Measurements from ENCODE around the gene SCEL.

SCEL gene

GRCh38 chr13:77521595-77522367, 13.7 kb upstream of the SCEL start:
- no peak for DNase-seq (ENCODE audit: low read depth)

DNA sequence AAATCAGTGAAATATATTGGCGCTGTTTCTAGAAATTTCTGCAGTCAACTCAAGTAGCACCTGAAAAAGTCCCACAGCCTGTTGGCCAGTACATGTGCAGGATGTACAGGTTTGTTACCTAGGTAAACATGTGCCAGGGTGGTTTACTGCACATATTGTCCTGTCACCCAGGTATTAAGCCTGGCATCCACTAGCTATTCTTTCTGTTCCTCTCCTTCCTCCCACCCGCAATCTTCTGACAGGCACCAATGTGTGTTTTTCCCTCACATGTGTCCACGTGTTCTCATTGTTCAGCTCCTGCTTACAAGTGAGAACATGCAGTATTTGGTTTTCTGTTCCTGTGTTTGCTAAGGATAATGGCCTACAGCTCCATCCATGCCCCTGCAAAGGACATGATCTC, 13.1 kb upstream of the SCEL start:
- DNase-seq (ENCODE audit: low read depth) = no peak

DNA sequence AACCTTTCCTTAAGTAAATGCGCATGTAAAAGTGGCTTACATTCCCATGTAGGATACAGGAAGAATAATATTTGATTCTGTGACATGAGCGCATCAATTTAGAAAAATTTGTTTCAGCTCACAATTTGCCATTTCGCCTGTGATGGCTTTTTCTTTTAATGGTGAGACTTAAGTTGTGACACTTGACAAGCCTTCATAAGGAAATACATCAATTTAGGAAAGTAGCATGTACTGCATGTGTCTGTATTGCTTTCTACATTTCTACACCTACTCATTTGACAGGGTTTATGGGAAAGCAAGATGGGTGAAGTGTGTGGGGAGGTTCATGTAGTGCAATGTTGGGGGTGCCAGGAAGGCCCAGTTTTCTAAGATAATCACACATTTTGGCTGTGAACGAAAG, 12.1 kb upstream of the SCEL start:
- DNase-seq (ENCODE audit: low read depth) = no peak

DNA sequence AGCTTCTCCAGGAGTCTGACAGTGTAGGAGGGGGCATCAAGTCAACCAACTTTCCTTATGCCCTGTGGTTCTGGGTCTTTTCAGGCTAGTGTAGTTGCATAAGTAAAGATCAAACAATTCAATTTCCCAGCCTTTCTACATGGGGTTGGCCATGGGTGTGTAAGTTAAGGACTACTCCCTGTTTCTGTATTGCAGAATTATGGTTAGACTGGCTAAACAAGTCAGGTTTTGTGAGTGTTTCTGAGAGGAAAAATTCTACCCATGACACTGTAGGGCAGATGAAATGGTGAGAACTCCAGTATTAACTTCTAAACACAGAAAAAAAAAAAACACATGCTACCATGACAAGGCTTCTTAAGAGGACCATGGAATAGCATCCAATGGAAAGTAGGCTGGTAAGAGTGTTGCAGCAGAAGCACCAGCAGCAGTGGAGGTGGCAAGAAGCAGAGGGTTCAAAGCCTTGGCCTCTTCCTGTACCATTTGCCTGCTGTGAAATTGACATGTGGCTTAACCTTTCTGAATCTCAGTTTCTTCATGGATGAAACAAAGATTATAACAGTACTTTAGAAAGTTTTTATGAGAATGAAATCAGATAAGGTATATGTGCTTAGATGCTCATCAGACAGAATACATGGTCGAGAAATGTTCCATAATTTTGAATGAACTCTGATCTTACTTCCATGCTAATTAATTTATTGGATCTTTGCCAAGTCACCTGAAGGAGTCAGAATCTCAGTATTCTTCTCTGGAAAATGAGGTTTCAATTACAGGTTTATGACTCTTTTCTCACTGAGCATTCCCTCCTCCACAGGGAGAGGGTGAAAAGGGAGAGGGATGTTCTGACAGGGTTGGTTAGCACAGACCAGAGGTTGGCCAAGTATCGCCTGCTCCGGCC, 11.4 kb upstream of the SCEL start:
- no peak for DNase-seq (ENCODE audit: low read depth)

DNA sequence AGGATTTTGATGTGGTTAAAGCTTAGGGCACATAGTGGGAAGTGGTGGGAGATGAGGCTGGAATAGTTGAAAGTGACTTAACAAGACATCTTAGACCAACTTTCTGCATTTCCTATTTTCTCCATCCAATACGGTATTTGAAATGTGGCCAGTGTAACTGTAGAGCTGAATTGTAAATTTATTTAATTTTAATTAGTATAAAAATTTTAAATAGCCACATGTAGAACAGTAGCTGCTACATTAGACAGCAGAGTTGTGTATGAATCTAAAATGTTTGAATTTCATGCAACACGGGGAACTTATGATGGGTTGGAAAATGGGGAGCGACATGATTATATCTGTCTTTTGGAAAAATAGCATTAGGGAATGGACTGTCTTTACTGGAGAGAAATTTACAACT, 7.1 kb upstream of the SCEL start:
- DNase-seq (ENCODE audit: low read depth) = no peak

DNA sequence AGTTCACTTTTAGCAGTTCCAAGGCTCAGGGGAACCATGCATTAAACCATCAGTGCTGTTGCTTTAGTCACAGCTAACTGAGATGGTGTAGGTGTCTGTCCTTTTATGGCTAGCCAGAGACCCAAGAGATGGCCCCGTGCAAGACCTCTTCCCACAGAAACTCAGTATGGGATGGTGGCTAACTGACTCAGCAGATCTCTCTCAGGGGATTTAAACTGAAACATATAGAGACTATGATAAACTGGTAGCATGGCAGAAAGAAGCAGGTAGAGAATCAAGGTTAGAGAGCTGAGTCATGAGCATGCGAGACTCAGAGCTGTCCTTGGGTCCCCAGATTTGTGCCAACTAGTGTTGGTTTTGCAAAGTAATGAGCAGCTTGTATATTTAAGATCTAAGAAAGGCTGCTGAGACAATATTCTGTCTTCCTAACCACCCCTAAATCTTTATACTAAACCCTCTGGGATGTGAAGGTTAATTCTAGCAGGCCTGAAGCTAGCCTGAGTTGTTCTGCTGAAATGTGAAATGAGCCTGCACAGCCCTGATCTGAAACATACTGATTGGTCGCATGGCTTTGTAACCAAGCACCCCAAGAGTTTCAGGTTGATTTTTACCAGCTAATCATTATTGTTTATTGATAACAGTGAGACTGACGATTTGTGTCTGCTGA, 6.5 kb upstream of the SCEL start:
- DNase-seq (ENCODE audit: low read depth) = no peak

GRCh38 chr13:77529501-77529840, 6.0 kb upstream of the SCEL start:
- no peak for DNase-seq (ENCODE audit: low read depth)

- no peak for DNase-seq (ENCODE audit: low read depth)
Measured at GRCh38 chr13:77530875-77531274, 4.6 kb upstream of the SCEL start.

DNA sequence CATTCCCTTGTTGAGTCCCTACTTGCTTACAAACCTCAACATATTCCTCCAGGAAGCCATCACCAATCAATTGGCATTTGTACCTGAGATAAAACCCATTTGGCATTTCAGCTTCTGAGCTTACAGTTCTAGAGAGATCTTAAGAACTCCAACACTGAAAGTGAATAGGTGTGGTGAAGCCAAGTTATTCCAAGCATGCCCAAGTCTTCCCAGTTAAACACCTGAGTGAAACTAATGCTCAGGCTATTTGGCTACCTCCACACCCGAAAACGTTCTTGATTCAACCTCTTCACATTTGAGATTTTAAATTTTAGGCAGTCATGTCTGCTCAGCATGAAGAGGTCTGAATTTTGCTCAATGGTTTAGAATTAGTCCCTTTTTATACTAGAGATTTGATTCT, 2.5 kb upstream of the SCEL start:
- DNase-seq (ENCODE audit: low read depth) = no peak

GRCh38 chr13:77533875-77534788, 1.4 kb upstream of the SCEL start:
- no peak for DNase-seq (ENCODE audit: low read depth)

DNA sequence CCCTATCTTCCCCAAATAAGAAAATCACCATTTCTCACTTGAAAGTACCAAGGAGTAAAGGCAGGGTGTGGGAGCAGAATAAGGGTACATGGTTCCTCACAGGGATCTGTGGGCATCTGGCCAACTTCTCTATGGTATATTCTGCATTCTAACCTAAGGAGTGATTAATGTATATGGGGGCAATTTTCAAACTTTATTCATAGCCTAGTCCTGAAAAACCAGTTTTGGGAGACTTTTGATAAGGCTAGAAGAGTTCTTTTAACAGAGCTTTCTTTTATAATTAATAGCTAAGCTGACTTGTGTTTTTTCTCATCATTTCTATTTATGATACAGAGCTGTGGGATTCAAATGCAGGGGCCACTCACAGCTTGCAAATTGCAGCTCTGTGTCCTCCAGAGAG, 852 bp downstream of the SCEL start:
- no peak for DNase-seq (ENCODE audit: low read depth)

DNA sequence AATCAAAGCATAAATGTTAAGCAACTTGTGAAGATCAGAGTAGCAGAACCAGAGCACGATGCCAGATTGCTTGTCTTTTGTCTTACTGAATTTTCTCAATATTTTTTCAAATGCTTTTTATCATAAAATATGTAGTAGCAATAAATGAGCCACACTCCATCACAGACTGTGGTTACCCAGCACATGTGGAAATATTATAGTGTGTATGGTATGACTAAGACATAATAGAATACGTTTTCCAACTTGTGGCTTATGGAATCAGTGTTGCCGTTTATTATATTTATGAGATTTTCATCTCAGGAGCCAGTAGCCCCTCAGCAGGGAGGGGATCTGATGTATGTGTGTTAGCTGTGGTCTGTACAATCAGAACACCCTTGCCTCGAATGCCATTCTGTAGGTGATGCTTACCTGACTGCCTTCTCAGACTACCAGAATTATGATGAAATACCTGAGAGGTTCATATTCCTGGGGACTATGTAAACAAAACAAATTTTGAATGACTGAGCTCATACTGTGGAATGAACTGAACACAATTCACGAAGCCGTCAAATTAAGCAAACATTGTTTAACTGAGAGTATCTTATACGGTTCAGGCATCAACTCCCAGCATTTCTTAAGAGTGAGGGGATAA, 1.9 kb downstream of the SCEL start:
- DNase-seq (ENCODE audit: low read depth) = no peak

DNA sequence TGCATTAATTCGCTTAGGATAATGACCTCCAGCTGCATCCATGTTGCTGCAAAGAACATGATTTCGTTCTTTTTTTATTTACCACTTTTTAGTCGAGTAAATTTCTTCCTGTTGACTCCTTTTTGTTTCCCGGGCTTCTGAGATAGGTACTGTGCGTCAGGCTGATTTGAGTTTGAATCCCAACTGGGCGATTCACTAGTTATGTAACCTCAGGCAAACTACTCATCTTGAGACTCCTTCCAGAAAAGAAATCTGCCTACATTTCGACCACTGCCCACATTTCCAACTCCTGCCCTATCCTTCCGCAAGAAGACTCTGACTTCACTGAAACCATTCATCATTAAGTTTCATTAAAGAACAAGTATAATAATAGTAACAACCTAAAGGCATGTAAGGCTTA, 8.2 kb downstream of the SCEL start:
- no peak for DNase-seq (ENCODE audit: low read depth)

DNA sequence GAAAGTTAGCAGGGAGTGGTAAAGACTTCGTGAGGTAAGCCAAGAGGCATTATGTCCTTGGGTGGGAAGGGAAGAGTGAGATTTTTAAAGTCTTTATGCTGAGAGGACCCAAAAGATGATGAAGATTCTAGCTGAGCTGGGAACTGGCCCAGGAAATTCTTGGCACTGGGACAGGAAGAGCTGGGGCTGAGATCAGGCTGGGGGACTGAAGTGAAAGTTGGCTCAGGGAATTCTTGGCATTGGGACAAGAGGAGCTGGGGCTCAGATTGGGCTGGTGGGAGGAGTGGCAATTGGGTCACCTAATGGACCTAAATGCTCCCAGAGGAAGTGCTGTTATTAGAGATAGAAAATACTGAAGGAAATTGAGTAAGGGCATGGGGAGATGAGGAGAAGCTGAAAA, 8.8 kb downstream of the SCEL start:
- no peak for DNase-seq (ENCODE audit: low read depth)

DNA sequence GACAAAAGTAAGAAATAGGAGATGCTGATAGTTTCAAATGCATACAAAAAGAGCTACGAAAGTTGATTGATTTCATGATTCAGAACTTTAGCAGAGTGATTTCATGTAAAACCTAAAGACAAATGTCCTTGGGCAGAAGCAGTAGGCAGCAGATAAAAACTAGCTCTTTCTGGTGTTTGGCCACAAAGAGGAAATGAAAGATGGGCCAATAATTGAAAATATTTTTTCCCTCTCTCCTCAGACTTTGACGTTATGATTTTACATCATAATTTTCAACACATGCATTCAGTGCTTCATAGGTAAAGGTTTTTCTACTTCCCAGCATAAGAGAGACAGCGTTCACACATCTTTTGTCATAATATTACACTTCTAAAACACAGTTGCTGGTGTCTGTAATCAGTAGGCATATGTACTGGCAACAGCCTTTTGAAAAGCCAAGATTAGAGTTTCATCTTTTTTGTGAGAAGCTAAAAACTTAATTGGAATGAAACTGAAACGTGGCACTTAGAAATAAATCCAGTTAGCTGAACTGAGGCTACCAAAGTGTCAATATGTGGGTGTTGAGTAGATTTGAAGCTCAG, 9.3 kb downstream of the SCEL start:
- no peak for DNase-seq (ENCODE audit: low read depth)

GRCh38 chr13:77545626-77546412, 10.3 kb downstream of the SCEL start:
- no peak for DNase-seq (ENCODE audit: low read depth)

- DNase-seq (ENCODE audit: low read depth) = no peak
Measured at GRCh38 chr13:77548095-77548494, 12.6 kb downstream of the SCEL start.

GRCh38 chr13:77548594-77548993, 13.1 kb downstream of the SCEL start:
- DNase-seq (ENCODE audit: low read depth) = no peak

DNA sequence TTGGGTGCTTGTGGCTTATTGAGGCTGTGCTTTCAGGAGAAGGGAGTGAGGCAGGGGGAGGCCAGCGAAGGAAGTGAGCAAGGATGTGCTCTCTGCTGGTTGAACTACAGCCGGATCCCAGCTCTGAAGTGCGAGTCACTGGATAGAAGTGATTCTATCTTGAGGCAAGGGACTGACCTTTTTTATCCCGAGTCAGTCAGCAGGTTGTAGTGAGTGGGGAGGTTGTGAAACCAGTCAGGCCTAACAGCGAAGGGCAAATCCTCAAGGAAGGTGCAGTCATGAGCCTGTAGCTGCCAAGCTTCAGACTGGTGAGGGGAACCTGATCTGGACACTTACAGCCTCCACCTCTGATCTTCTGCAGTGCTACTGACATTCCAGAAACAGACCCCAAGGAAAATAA, 18.6 kb downstream of the SCEL start:
- no peak for DNase-seq (ENCODE audit: low read depth)

DNA sequence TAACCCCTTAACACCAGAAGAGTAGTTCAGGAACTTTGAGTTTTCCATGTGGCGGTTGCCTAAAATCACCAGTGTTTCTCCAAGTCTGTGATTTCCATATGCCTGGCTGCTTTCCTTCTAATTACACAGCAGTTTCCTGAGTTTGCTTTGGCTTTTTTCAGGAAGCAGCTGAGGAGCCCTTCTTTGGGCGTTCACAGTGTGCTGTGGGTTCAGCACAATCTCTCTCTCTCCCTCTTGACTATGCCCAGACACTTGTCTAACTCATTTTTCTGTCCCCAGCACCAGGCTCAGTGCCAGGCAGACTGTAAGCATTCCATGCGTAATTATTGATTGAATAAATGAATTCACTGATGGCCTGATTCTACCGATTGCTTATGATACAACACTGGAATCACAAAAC, 19.7 kb downstream of the SCEL start:
- no peak for DNase-seq (ENCODE audit: low read depth)

Measured in T follicular helper cell (primary cell).